IMR-90 (cell line): Measurements from ENCODE around the gene PFN1. TPM values are rescaled to one million over a fixed set of nuclear protein-coding genes. Genes with fewer than 3 reads are reported as not detected.

ENCODE experiments used
- ATAC-seq: fragments of 200-7000 bp; cut with Tn5 transposase; 2 replicates; pipeline ENCODE4 v1.9.1; 2020; ENCODE audit warnings: low read depth, mild to moderate bottlenecking, moderate library complexity
- BruUV-seq: library from RNA; stranded (reverse); fragments of 400-500 nt; replicated peaks from 2 replicates; lab custom pipeline; 2021; lab: Mats Ljungman, UMichigan
- CTCF ChIA-PET: fragments of 300-600 bp; formaldehyde crosslinking; extraction: SDS; loops from one replicate; lab custom pipeline; 2021; ENCODE audit warnings: antibody characterized with exemption; lab: Yijun Ruan, JAX
- POLR2A ChIA-PET: fragments of 300-600 bp; sonication (Branson Sonifier 250); formaldehyde crosslinking; loops from one replicate; lab custom pipeline; 2022; ENCODE audit warnings: antibody characterized with exemption; ENCODE audit not compliant: unreplicated experiment; lab: Charles Lee
- DNase-seq: peaks from one replicate; pipeline ENCODE4 v3.0.0; 2013
- H2AFZ ChIP-seq: replicated peaks from 2 replicates; pipeline ENCODE3; 2013; ENCODE audit warnings: low read length, mild to moderate bottlenecking; ENCODE audit not compliant: poor library complexity
- H2AK5ac ChIP-seq: 2 replicates; pipeline ENCODE4 v1.6.1; 2013; ENCODE audit warnings: low read depth, low read length, inconsistent platforms
- H2AK9ac ChIP-seq: replicated peaks from 2 replicates; pipeline ENCODE3; 2013; ENCODE audit warnings: mild to moderate bottlenecking, low read depth, low read length, moderate library complexity; ENCODE audit not compliant: poor library complexity
- H2BK120ac ChIP-seq: 2 replicates; pipeline ENCODE4 v1.6.1; 2013; ENCODE audit warnings: low read depth, low read length, inconsistent platforms
- H2BK15ac ChIP-seq: 3 replicates; pipeline ENCODE4 v1.6.1; 2013; ENCODE audit warnings: low read depth, low read length, inconsistent platforms
- H2BK20ac ChIP-seq: 2 replicates; pipeline ENCODE4 v1.6.1; 2013; ENCODE audit warnings: low read depth, mild to moderate bottlenecking, inconsistent platforms, low read length, moderate library complexity
- H2BK5ac ChIP-seq: 2 replicates; pipeline ENCODE4 v1.6.1; 2013; ENCODE audit warnings: mild to moderate bottlenecking, low read depth, low read length, inconsistent platforms; ENCODE audit not compliant: poor library complexity, severe bottlenecking
- H3K14ac ChIP-seq: replicated peaks from 2 replicates; pipeline ENCODE4 v1.6.1; 2013; ENCODE audit warnings: low read depth, low read length, inconsistent platforms
- H3K18ac ChIP-seq: 2 replicates; pipeline ENCODE4 v1.6.1; 2013; ENCODE audit warnings: low read depth, low read length, control low read depth
- H3K23ac ChIP-seq: 2 replicates; pipeline ENCODE4 v1.6.1; 2013; ENCODE audit warnings: low read depth, low read length, inconsistent platforms
- H3K27ac ChIP-seq: 2 replicates; pipeline ENCODE4 v1.5.1; 2013; ENCODE audit warnings: mild to moderate bottlenecking, control low read depth, low read length; ENCODE audit not compliant: insufficient read depth
- H3K27me3 ChIP-seq: 2 replicates; pipeline ENCODE4 v1.6.1; 2013; ENCODE audit warnings: low read length; ENCODE audit not compliant: control insufficient read depth, insufficient read depth
- H3K36me3 ChIP-seq: 2 replicates; pipeline ENCODE4 v1.6.1; 2013; ENCODE audit warnings: low read length, mixed read lengths; ENCODE audit not compliant: control insufficient read depth, insufficient read depth
- H3K4ac ChIP-seq: 2 replicates; pipeline ENCODE4 v1.6.1; 2013; ENCODE audit warnings: low read depth, low read length, inconsistent platforms
- H3K4me1 ChIP-seq: 2 replicates; pipeline ENCODE4 v1.6.1; 2013; ENCODE audit warnings: low read length, mixed read lengths; ENCODE audit not compliant: control insufficient read depth, insufficient read depth
- H3K4me2 ChIP-seq: 2 replicates; pipeline ENCODE4 v1.6.1; 2013; ENCODE audit warnings: low read depth, mild to moderate bottlenecking, control low read depth, low read length, moderate library complexity
- H3K4me3 ChIP-seq: 2 replicates; pipeline ENCODE4 v1.5.1; 2013; ENCODE audit warnings: low read depth, mild to moderate bottlenecking, control low read depth, low read length, moderate library complexity; ENCODE audit not compliant: insufficient read depth
- H3K56ac ChIP-seq: 2 replicates; pipeline ENCODE4 v1.6.1; 2013; ENCODE audit warnings: low read length, inconsistent platforms; ENCODE audit not compliant: insufficient read depth; ENCODE audit errors: extremely low read depth
- H3K79me1 ChIP-seq, 2 experiments: 2 replicates each; pipeline ENCODE4 v1.6.1; 2013; ENCODE audit warnings: low read length in 2 of 2, inconsistent platforms in 1 of 2, low read depth in 1 of 2
- H3K9ac ChIP-seq: 2 replicates; pipeline ENCODE4 v1.6.1; 2013; ENCODE audit warnings: low read depth, low read length, control low read depth
- H3K9me1 ChIP-seq: 2 replicates; pipeline ENCODE4 v1.6.1; 2013; ENCODE audit warnings: low read length, inconsistent platforms; ENCODE audit not compliant: insufficient read depth
- H3K9me3 ChIP-seq: 2 replicates; pipeline ENCODE4 v1.6.1; 2013; ENCODE audit warnings: low read length; ENCODE audit not compliant: control insufficient read depth, insufficient read depth
- H4K20me1 ChIP-seq: 2 replicates; pipeline ENCODE4 v1.6.1; 2013; ENCODE audit warnings: low read length, inconsistent platforms; ENCODE audit not compliant: insufficient read depth
- H4K5ac ChIP-seq: 2 replicates; pipeline ENCODE4 v1.6.1; 2013; ENCODE audit warnings: mild to moderate bottlenecking, low read depth, low read length, control low read depth
- H4K8ac ChIP-seq, 2 experiments: 2 replicates each; pipeline ENCODE4 v1.6.1; 2013; ENCODE audit warnings: low read depth in 2 of 2, low read length in 2 of 2, control low read depth in 1 of 2, inconsistent platforms in 1 of 2
- H4K91ac ChIP-seq: 2 replicates; pipeline ENCODE4 v1.6.1; 2013; ENCODE audit warnings: low read depth, low read length, inconsistent platforms; ENCODE audit not compliant: insufficient read depth
- CEBPB ChIP-seq: IDR thresholded peaks from 2 replicates; pipeline ENCODE4 v1.6.1; 2012; ENCODE audit warnings: low read depth, low read length, improper control_type of control experiment
- MAFK ChIP-seq: IDR thresholded peaks from 2 replicates; pipeline ENCODE4 v1.6.1; 2012; ENCODE audit warnings: low read depth, low read length, improper control_type of control experiment
- WGBS, 2 experiments: methylation state at CpG; one replicate each; pipeline versions ENCODE4 v1.1.5 to v1.1.7; 2013; ENCODE audit warnings: missing lambda C conversion rate in 2 of 2; ENCODE audit not compliant: insufficient read length in 1 of 2; ENCODE audit errors: extremely low coverage in 2 of 2; 5-methylcytosine and 5-hydroxymethylcytosine counted together
- dilution Hi-C: fragments of 300-500 bp; cut with HindIII; formaldehyde crosslinking; loops from one replicate; pipeline ENCODE4 v1.14.3; 2018; ENCODE audit warnings: low sequenced_read_pairs; ENCODE audit not compliant: unreplicated experiment
- in situ Hi-C: fragments of 300-500 bp; cut with MboI; formaldehyde crosslinking; loops from 3 replicates; pipeline ENCODE4 v1.14.3; 2019; ENCODE audit warnings: low sequenced_read_pairs, inconsistent platforms, mixed read lengths
- intact Hi-C: fragments of 100-400 bp; cut with micrococcal nuclease; formaldehyde crosslinking; loops from 2 replicates; pipeline ENCODE4 v1.10.0; 2022
- polyA plus RNA-seq, 3 experiments: library from polyadenylated mRNA; depleted of rRNA; stranded (reverse); fragments of >200 nt; gene quantifications; 2 replicates each; pipeline ENCODE4 v1.2.3, GENCODE V29; 2012; ENCODE audit warnings: low replicate concordance in 1 of 3
- total RNA-seq: library from RNA; depleted of rRNA; stranded (reverse); fragments of >200 nt; gene quantifications from 2 replicates; pipeline ENCODE4 v1.2.3, GENCODE V29; 2012
- TF ChIP-seq, protein P1 (sequence below): fragments of 150-350 bp; IDR thresholded peaks from 2 replicates; pipeline ENCODE4 v1.6.1; 2016; ENCODE audit warnings: low read depth, mild to moderate bottlenecking, low read length, moderate library complexity, borderline replicate concordance

The PFN1 gene
- total and polyA plus RNA-seq, 2 of the 4 experiments (the other 2 are of a cell fraction) = 348 to 1,671 TPM

DNA sequence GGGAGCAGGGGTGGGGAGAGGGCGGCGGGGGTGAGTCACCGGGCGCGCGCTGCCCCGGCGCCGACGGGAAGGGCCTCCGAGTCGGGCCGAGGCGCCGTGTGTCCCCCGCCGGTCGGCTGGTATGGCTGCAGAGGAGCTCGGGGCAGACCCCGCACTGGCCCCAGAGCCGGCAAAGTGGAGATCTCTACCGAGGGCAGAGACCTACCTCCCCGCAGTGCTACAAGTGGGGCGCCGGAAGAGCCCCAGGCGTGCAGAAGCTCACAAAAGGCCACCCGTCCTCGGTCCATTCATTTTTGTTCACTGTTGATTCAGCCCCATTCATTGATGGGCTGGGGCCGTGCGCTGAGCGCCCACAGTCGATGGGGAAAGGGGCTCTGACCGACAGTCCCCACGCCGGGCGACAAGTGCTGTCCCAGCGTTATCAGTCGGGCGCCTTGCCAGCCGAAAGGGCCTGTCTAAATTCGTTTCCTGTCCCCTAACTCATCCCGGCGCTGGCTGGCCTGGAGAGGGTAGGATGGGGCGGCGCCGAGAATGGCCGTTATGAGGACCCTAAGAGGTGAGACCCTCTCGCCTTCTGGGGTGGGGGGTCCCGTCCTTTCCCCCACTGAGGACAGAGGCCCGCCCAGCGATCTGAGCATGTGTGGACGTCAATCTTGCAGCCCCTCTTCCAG is 1.9 kb upstream of the PFN1 start:
- Histone ChIP-seq H3K9me3 (no peaks in the 10 kb centered on the region), H4K91ac (peak overlapping the region; percentile 94), H3K9me1 (peaks cover 23% of the 10 kb centered on the region; the same call in 1 of the 2 replicates), H2BK20ac (peak overlapping the region; percentile 61), H4K8ac (peak overlapping the region; percentile 95 to 97), H3K18ac (peak overlapping the region; percentile 8), H2AK9ac (peak overlapping the region; percentile 98), H3K79me1 (peaks cover 12 to 30% of the 10 kb centered on the region in 2 experiments; a peak in 3 of 4 replicates), H3K27me3 (no peaks in the 10 kb centered on the region), H3K9ac (peak overlapping the region; percentile 60), H3K4me2 (peak overlapping the region; percentile 64), H2AK5ac (peak overlapping the region; percentile 97), H4K5ac (peak overlapping the region; percentile 77), H3K36me3 (peaks cover 15% of the 10 kb centered on the region), H4K20me1 (peaks cover 33% of the 10 kb centered on the region), H3K4ac (peak overlapping the region; percentile 99), H3K23ac (peak overlapping the region; percentile 91), H3K4me3 (peak overlapping the region; percentile 30), H2BK5ac (peak overlapping the region; percentile 57), H3K14ac (peak overlapping the region; percentile 92), H3K27ac (peak overlapping the region; percentile 80), H3K4me1 (peaks cover 34% of the 10 kb centered on the region), H2BK120ac (peak overlapping the region; percentile 89), H2BK15ac (peak overlapping the region; percentile 53; the same call in 1 of the 3 replicates), H3K56ac (peak overlapping the region; percentile 84), H2AFZ (peak overlapping the region; percentile 92)
- ChIA-PET POLR2A (interaction anchor here (0.8 to 3.5 kb wide), 3 partner anchors 16 to 117 kb away, joined by 4 to 19 read pairs (median 8); partner anchors contain the start of gene SPAG7), CTCF (no interaction called here)
- ATAC-seq (peak; percentile 8), DNase-seq (no peak)
- 6% methylated on average over 5 of the region's 52 CpGs; no CpG with 5 or more reads in 1 of the 2 experiments for WGBS, 2 experiments
- BruUV-seq = no TSS peak
- dilution Hi-C loops (no loop called here), in situ Hi-C loops (no loop called here), intact Hi-C loops (no loop called here)
- TF ChIP-seq MAFK (no peak), CEBPB (no peak)
- TF ChIP-seq, protein P1, sequence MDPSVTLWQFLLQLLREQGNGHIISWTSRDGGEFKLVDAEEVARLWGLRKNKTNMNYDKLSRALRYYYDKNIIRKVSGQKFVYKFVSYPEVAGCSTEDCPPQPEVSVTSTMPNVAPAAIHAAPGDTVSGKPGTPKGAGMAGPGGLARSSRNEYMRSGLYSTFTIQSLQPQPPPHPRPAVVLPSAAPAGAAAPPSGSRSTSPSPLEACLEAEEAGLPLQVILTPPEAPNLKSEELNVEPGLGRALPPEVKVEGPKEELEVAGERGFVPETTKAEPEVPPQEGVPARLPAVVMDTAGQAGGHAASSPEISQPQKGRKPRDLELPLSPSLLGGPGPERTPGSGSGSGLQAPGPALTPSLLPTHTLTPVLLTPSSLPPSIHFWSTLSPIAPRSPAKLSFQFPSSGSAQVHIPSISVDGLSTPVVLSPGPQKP = no peak
